H9 (cell line): Measurements from ENCODE around the gene MORC2. TPM values are rescaled to one million over a fixed set of nuclear protein-coding genes. Genes with fewer than 3 reads are reported as not detected.

Experiments
- DNase-seq: peaks from one replicate; pipeline ENCODE4 v3.0.0-alpha.2; 2017
- H2AFZ ChIP-seq: one replicate; pipeline ENCODE4 v1.6.1; 2013; ENCODE audit warnings: mild to moderate bottlenecking, low read length, control low read depth, moderate library complexity
- H2AK5ac ChIP-seq: 2 replicates; pipeline ENCODE4 v1.6.1; 2013; ENCODE audit warnings: low read length, control low read depth, mixed read lengths; ENCODE audit not compliant: insufficient read length
- H2BK120ac ChIP-seq: one replicate; pipeline ENCODE4 v1.6.1; 2013; ENCODE audit warnings: low read depth, mild to moderate bottlenecking, low read length, control low read depth, inconsistent platforms; ENCODE audit not compliant: poor library complexity, severe bottlenecking
- H2BK12ac ChIP-seq: 2 replicates; pipeline ENCODE4 v1.6.1; 2013; ENCODE audit warnings: low read length, control low read depth, mixed read lengths, low read depth; ENCODE audit not compliant: insufficient read length
- H2BK15ac ChIP-seq: 2 replicates; pipeline ENCODE4 v1.6.1; 2013; ENCODE audit warnings: low read depth, low read length, control low read depth
- H2BK20ac ChIP-seq: one replicate; pipeline ENCODE4 v1.6.1; 2013; ENCODE audit warnings: low read depth, mild to moderate bottlenecking, low read length, control low read depth, inconsistent platforms; ENCODE audit not compliant: poor library complexity, severe bottlenecking
- H2BK5ac ChIP-seq: 2 replicates; pipeline ENCODE4 v1.6.1; 2013; ENCODE audit warnings: low read length, control low read depth, mixed read lengths; ENCODE audit not compliant: insufficient read length
- H3K14ac ChIP-seq: 2 replicates; pipeline ENCODE4 v1.6.1; 2013; ENCODE audit warnings: low read length, control low read depth; ENCODE audit not compliant: insufficient read depth
- H3K18ac ChIP-seq: 2 replicates; pipeline ENCODE4 v1.6.1; 2013; ENCODE audit warnings: low read depth, mild to moderate bottlenecking, mixed read lengths, low read length, control low read depth; ENCODE audit not compliant: insufficient read length
- H3K23ac ChIP-seq: 2 replicates; pipeline ENCODE4 v1.6.1; 2013; ENCODE audit warnings: low read length, control low read depth, mixed read lengths, low read depth; ENCODE audit not compliant: insufficient read length
- H3K23me2 ChIP-seq: 2 replicates; pipeline ENCODE4 v1.6.1; 2013; ENCODE audit warnings: low read depth, mild to moderate bottlenecking, mixed read lengths, low read length, control low read depth; ENCODE audit not compliant: insufficient read length, poor library complexity, severe bottlenecking
- H3K27ac ChIP-seq: 2 replicates; pipeline ENCODE4 v1.5.1; 2013; ENCODE audit warnings: low read length, control low read depth, mixed read lengths, low read depth; ENCODE audit not compliant: insufficient read length
- H3K27me3 ChIP-seq: 2 replicates; pipeline ENCODE4 v1.6.1; 2013; ENCODE audit warnings: low read length, control low read depth, inconsistent platforms; ENCODE audit not compliant: insufficient read depth
- H3K4ac ChIP-seq: 2 replicates; pipeline ENCODE4 v1.6.1; 2013; ENCODE audit warnings: low read depth, mild to moderate bottlenecking, control low read depth, inconsistent platforms, low read length, moderate library complexity
- H3K4me1 ChIP-seq: 2 replicates; pipeline ENCODE4 v1.6.1; 2013; ENCODE audit warnings: low read length, control low read depth, inconsistent platforms; ENCODE audit not compliant: insufficient read depth
- H3K4me2 ChIP-seq: 2 replicates; pipeline ENCODE4 v1.6.1; 2013; ENCODE audit warnings: low read length, control low read depth, mixed read lengths; ENCODE audit not compliant: insufficient read length, insufficient read depth
- H3K56ac ChIP-seq: 2 replicates; pipeline ENCODE4 v1.6.1; 2013; ENCODE audit warnings: low read depth, mild to moderate bottlenecking, mixed read lengths, low read length, control low read depth; ENCODE audit not compliant: insufficient read length
- H3K79me1 ChIP-seq: 2 replicates; pipeline ENCODE4 v1.6.1; 2013; ENCODE audit warnings: low read depth, mild to moderate bottlenecking, moderate library complexity, low read length, control low read depth, inconsistent platforms; ENCODE audit not compliant: insufficient read depth, poor library complexity, severe bottlenecking
- H3K79me2 ChIP-seq: 2 replicates; pipeline ENCODE4 v1.6.1; 2013; ENCODE audit warnings: low read length, control low read depth, inconsistent platforms; ENCODE audit not compliant: insufficient read depth
- H3K9ac ChIP-seq: 2 replicates; pipeline ENCODE4 v1.6.1; 2013; ENCODE audit warnings: low read length, control low read depth, mixed read lengths; ENCODE audit not compliant: insufficient read length; ENCODE audit errors: extremely low read depth
- H3K9me3 ChIP-seq: one replicate; pipeline ENCODE4 v1.6.1; 2013; ENCODE audit warnings: low read depth, low read length, inconsistent platforms; ENCODE audit not compliant: control insufficient read depth
- H3T11ph ChIP-seq: one replicate; pipeline ENCODE4 v1.6.1; 2013; ENCODE audit warnings: mild to moderate bottlenecking, low read length, control low read depth, inconsistent platforms
- H4K20me1 ChIP-seq: one replicate; pipeline ENCODE4 v1.6.1; 2013; ENCODE audit not compliant: control insufficient read depth, insufficient read length, insufficient read depth
- H4K5ac ChIP-seq: 2 replicates; pipeline ENCODE4 v1.6.1; 2013; ENCODE audit warnings: low read depth, mild to moderate bottlenecking, mixed read lengths, low read length, control low read depth; ENCODE audit not compliant: insufficient read length
- H4K8ac ChIP-seq: replicated peaks from 2 replicates; pipeline ENCODE4 v1.6.1; 2013; ENCODE audit warnings: low read length, control low read depth, mixed read lengths, low read depth; ENCODE audit not compliant: insufficient read length
- H4K91ac ChIP-seq: 2 replicates; pipeline ENCODE4 v1.6.1; 2013; ENCODE audit warnings: low read depth, mild to moderate bottlenecking, moderate library complexity, mixed read lengths, low read length, control low read depth; ENCODE audit not compliant: insufficient read length
- H3K27ac Mint-ChIP-seq, 3 experiments: 2 replicates in 2 of 3; 3 replicates in 1 of 3; pipeline ENCODE4 v1.8.0; 2020 to 2021; ENCODE audit warnings: mixed read lengths in 3 of 3, mild to moderate bottlenecking in 1 of 3, moderate library complexity in 1 of 3
- H3K27me3 Mint-ChIP-seq: 2 replicates; pipeline ENCODE4 v1.8.0; 2021; ENCODE audit warnings: low read depth, mild to moderate bottlenecking, moderate library complexity, mixed read lengths
- H3K36me3 Mint-ChIP-seq, 3 experiments: 2 replicates in 2 of 3; 3 replicates in 1 of 3; pipeline ENCODE4 v1.8.0; 2020 to 2021; ENCODE audit warnings: low read depth in 3 of 3, mixed read lengths in 3 of 3; ENCODE audit not compliant: insufficient read depth in 1 of 3
- H3K4me1 Mint-ChIP-seq, 2 experiments: 2 replicates each; pipeline ENCODE4 v1.8.0; 2020; ENCODE audit warnings: mixed read lengths in 2 of 2
- H3K4me3 Mint-ChIP-seq, 2 experiments: 2 replicates in 1 of 2; 3 replicates in 1 of 2; pipeline ENCODE4 v1.8.0; 2020 to 2021; ENCODE audit warnings: mild to moderate bottlenecking in 2 of 2, mixed read lengths in 2 of 2, moderate library complexity in 1 of 2
- H3K9me3 Mint-ChIP-seq, 2 experiments: 2 replicates in 1 of 2; 3 replicates in 1 of 2; pipeline ENCODE4 v1.8.0; 2020; ENCODE audit warnings: mild to moderate bottlenecking in 2 of 2, mixed read lengths in 2 of 2, moderate library complexity in 1 of 2
- WGBS: extraction: QIAGEN DNeasy Blood & Tissue Kit; methylation state at CpG from one replicate; pipeline ENCODE4 v1.1.7; 2013; ENCODE audit warnings: missing lambda C conversion rate, low lambda C conversion rate, mixed read lengths; ENCODE audit not compliant: insufficient read length; ENCODE audit errors: extremely low coverage; 5-methylcytosine and 5-hydroxymethylcytosine counted together
- total RNA-seq: library from RNA; stranded (reverse); gene quantifications from 2 replicates; pipeline ENCODE4 v1.2.1, GENCODE V29; 2021
- TF ChIP-seq, protein P1 (sequence below): fragments of 200-600 bp; sonication (generic); conservative IDR thresholded peaks from 3 replicates; pipeline ENCODE4 v1.8.0; 2021; ENCODE audit warnings: antibody characterized with exemption, mild to moderate bottlenecking

Gene MORC2
- total RNA-seq, 1 experiment from 2014 or later = 37.4 TPM

DNA sequence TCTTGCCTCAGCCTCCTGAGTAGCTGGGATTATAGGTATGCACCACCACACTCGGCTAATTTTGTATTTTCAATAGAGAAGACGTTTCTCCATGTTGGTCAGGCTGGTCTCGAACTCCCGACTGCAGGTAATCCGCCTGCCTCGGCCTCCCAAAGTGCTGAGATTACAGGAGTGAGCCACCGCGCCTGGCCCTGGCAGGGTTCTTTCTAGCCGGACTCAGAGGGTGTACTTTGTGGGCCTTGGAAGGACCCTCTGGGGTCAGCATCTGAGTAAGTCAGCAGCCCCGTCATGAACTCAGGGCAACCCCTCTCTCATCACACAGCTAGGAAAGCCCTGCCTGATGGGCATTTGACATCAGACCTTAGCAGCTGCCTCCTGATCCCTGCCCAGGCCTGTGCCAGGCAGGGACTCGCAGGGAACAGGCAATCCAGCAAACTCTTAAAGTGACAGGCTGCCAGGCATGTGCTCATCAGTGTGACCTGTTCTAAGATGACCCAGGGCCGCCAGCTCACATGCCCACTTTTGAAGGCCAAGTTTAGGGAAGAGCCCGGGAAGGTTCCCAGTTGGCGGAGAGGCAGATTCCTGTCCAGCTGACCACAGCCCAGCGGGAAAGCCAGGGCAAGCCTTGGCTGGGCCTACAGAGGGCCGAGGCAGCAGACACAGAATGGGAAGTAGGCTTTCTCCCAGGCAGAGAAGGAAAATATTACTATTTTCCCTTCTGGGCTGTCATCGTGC is 92.9 kb downstream of the MORC2 start:
- no peak overlapping the region for H4K91ac ChIP-seq
- H3K4me1 Mint-ChIP-seq = peaks cover 12 to 13% of the 10 kb centered on the region in 2 experiments
- H3K9ac ChIP-seq = no peak overlapping the region
- no peak for DNase-seq
- H2BK5ac ChIP-seq = no peak overlapping the region
- H3K27me3 ChIP-seq = no peaks in the 10 kb centered on the region
- H2AK5ac ChIP-seq = no peak overlapping the region
- H2BK120ac ChIP-seq = no peak overlapping the region
- no peaks in the 10 kb centered on the region for H3K4me1 ChIP-seq
- H4K5ac ChIP-seq = no peak overlapping the region
- H3K36me3 Mint-ChIP-seq = no peaks in the 10 kb centered on the region; a peak in 1 of 7 replicates
- H3K9me3 ChIP-seq = no peaks in the 10 kb centered on the region
- no peak overlapping the region for H4K8ac ChIP-seq
- no peak overlapping the region for H3K4ac ChIP-seq
- no peak overlapping the region for H2BK20ac ChIP-seq
- no peak overlapping the region for H3K56ac ChIP-seq
- no peaks in the 10 kb centered on the region for H4K20me1 ChIP-seq
- no peak overlapping the region for H2AFZ ChIP-seq
- H3K27ac ChIP-seq = no peak overlapping the region
- H3K79me1 ChIP-seq = no peaks in the 10 kb centered on the region
- H3K79me2 ChIP-seq = no peaks in the 10 kb centered on the region
- no peak overlapping the region for H3K18ac ChIP-seq
- H3T11ph ChIP-seq = no peak overlapping the region
- H3K14ac ChIP-seq = no peak overlapping the region
- no peaks in the 10 kb centered on the region for H3K23me2 ChIP-seq
- H3K4me2 ChIP-seq = no peak overlapping the region
- WGBS = no CpG with 5 or more reads among the region's 17 CpGs
- H3K9me3 Mint-ChIP-seq = no peaks in the 10 kb centered on the region
- no peak overlapping the region for H3K4me3 Mint-ChIP-seq
- no peak overlapping the region for H3K23ac ChIP-seq
- H2BK15ac ChIP-seq = no peak overlapping the region
- TF ChIP-seq, protein P1, sequence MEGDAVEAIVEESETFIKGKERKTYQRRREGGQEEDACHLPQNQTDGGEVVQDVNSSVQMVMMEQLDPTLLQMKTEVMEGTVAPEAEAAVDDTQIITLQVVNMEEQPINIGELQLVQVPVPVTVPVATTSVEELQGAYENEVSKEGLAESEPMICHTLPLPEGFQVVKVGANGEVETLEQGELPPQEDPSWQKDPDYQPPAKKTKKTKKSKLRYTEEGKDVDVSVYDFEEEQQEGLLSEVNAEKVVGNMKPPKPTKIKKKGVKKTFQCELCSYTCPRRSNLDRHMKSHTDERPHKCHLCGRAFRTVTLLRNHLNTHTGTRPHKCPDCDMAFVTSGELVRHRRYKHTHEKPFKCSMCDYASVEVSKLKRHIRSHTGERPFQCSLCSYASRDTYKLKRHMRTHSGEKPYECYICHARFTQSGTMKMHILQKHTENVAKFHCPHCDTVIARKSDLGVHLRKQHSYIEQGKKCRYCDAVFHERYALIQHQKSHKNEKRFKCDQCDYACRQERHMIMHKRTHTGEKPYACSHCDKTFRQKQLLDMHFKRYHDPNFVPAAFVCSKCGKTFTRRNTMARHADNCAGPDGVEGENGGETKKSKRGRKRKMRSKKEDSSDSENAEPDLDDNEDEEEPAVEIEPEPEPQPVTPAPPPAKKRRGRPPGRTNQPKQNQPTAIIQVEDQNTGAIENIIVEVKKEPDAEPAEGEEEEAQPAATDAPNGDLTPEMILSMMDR = no peak
- H2BK12ac ChIP-seq = no peak overlapping the region
- peak overlapping the region in 2 of 3 experiments; percentile 28 to 59; a peak in 2 of 7 replicates for H3K27ac Mint-ChIP-seq
- no peaks in the 10 kb centered on the region; the same call in 1 of the 2 replicates for H3K27me3 Mint-ChIP-seq

Other genes starting within 250 kb of the MORC2 start
- 95.5 and 99.6 TPM in 2 replicates for gene TUG1, start 491 bp upstream of the MORC2 start, total RNA-seq
- 21.1 and 23.4 TPM in 2 replicates for gene SMTN, start 112.5 kb upstream of the MORC2 start, total RNA-seq
- 18.6 and 20.1 TPM in 2 replicates for gene SELENOM, start 138.8 kb upstream of the MORC2 start, total RNA-seq
- 4.7 and 4.9 TPM in 2 replicates for gene INPP5J, start 154.2 kb upstream of the MORC2 start, total RNA-seq
- gene PLA2G3, start 171.7 kb upstream of the MORC2 start, total RNA-seq = 8.2 and 8.3 TPM in 2 replicates
- gene RNF185, start 191.4 kb upstream of the MORC2 start, total RNA-seq = 21.3 and 24.3 TPM in 2 replicates
- gene LIMK2, start 243.5 kb upstream of the MORC2 start, total RNA-seq = 50.5 and 51.3 TPM in 2 replicates